ENCODE data around the gene MYOF.
A peak's percentile ranks its signal among the peaks of the same experiment; 100 is the strongest.
"Not testable (repeated sequence)": the region's sequence is repeated elsewhere in the genome, so short reads cannot be mapped to it uniquely, and the experiment has no call there.

The MYOF gene

GRCh38 chr10:93390306-93391090 is 91.6 kb downstream of the MYOF start:
- no peak for DNase-seq (ENCODE audit: low spot score)

- DNase-seq (ENCODE audit: low spot score), result no peak
Observed at GRCh38 chr10:93386631-93387369, 95.3 kb downstream of the MYOF start.

- DNase-seq (ENCODE audit: low spot score), result no peak
Observed at GRCh38 chr10:93385345-93385744, 96.8 kb downstream of the MYOF start.

GRCh38 chr10:93384006-93384405 is 98.1 kb downstream of the MYOF start:
- no peak for DNase-seq (ENCODE audit: low spot score)

GRCh38 chr10:93383562-93383981 is 98.6 kb downstream of the MYOF start:
- DNase-seq (ENCODE audit: low spot score), result no peak

- no peak for DNase-seq (ENCODE audit: low spot score)
Observed at GRCh38 chr10:93379731-93380575, 102.2 kb downstream of the MYOF start.

- no peak for DNase-seq (ENCODE audit: low spot score)
Observed at GRCh38 chr10:93378997-93379730, 103.0 kb downstream of the MYOF start.

GRCh38 chr10:93378039-93378438 is 104.1 kb downstream of the MYOF start:
- no peak for DNase-seq (ENCODE audit: low spot score)

- DNase-seq (ENCODE audit: low spot score), result peak; percentile 80
Observed at GRCh38 chr10:93376372-93377293, 105.5 kb downstream of the MYOF start.

- no peak for DNase-seq (ENCODE audit: low spot score)
Observed at GRCh38 chr10:93370961-93371360, 111.2 kb downstream of the MYOF start.

- no peak for DNase-seq (ENCODE audit: low spot score)
Observed at GRCh38 chr10:93369588-93370164, 112.5 kb downstream of the MYOF start.

- no peak for DNase-seq (ENCODE audit: low spot score)
Observed at GRCh38 chr10:93368210-93368609, 113.9 kb downstream of the MYOF start.

- DNase-seq (ENCODE audit: low spot score), result no peak
Observed at GRCh38 chr10:93367664-93368063, 114.5 kb downstream of the MYOF start.

- no peak for DNase-seq (ENCODE audit: low spot score)
Observed at GRCh38 chr10:93364966-93365365, 117.2 kb downstream of the MYOF start.

- no peak for DNase-seq (ENCODE audit: low spot score)
Observed at GRCh38 chr10:93363891-93364648, 118.1 kb downstream of the MYOF start.

- not testable (repeated sequence) for DNase-seq (ENCODE audit: low spot score)
Observed at GRCh38 chr10:93358398-93358797, 123.7 kb downstream of the MYOF start.

GRCh38 chr10:93357680-93358079 is 124.5 kb downstream of the MYOF start:
- peak; percentile 63 for DNase-seq (ENCODE audit: low spot score)

GRCh38 chr10:93356516-93356915 is 125.6 kb downstream of the MYOF start:
- DNase-seq (ENCODE audit: low spot score), result no peak

GRCh38 chr10:93352638-93353383 is 129.3 kb downstream of the MYOF start:
- peak; percentile 66 for DNase-seq (ENCODE audit: low spot score)

Measured in iPS-NIHi11 (cell line).